ENCODE data around the gene INTS6. TPM values are rescaled to one million over a fixed set of nuclear protein-coding genes. Genes with fewer than 3 reads are reported as not detected.

INTS6 gene
- total and polyA plus RNA-seq, 2 donors (not counting 1 experiment from before 2014, with no cell fraction given): 15.4 to 74.7 TPM

GRCh38 chr13:51451134-51451466 lies 1.7 kb downstream of the INTS6 start:
- Histone ChIP-seq H3K9me3 (ENCODE audit: control extremely low read depth in 1 of 3, control insufficient read depth in 2 of 3, insufficient read depth in 1 of 3, low read length in 2 of 3) (peaks cover 0 to 7% (median 4%) of the 10 kb centered on the region in 3 donors), H3K4me3 (ENCODE audit: control extremely low read depth in 1 of 5, extremely low read depth in 1 of 5, insufficient read depth in 1 of 5, low read depth in 2 of 5, low read length in 4 of 5) (peak overlapping the region; percentile 57 to 93 (median 81)), H3K4me1 (ENCODE audit: control insufficient read depth in 2 of 2, insufficient read depth in 2 of 2, low read length in 2 of 2) (peaks cover 25 to 27% of the 10 kb centered on the region in 2 donors), H3K9ac (ENCODE audit: low read length) (peak overlapping the region; percentile 87), H2AFZ (ENCODE audit: insufficient read depth, low read depth, low read length, poor library complexity, severe bottlenecking) (peak overlapping the region; percentile 38), H3K27me3 (replicated peaks in 1 of 4; ENCODE audit: control extremely low read depth in 1 of 4, control insufficient read depth in 3 of 4, insufficient read depth in 4 of 4, low read length in 3 of 4) (no peaks in the 10 kb centered on the region), H3K4me2 (replicated peaks; ENCODE audit: low read depth, low read length, poor library complexity, severe bottlenecking) (peak overlapping the region; percentile 91), H4K20me1 (ENCODE audit: control insufficient read depth, insufficient read depth, low read length, poor library complexity, severe bottlenecking) (no peaks in the 10 kb centered on the region), H3K79me2 (ENCODE audit: control insufficient read depth, insufficient read depth, low read length) (peaks cover 5% of the 10 kb centered on the region), H3K27ac (ENCODE audit: low read length in 2 of 2) (peak overlapping the region; percentile 94 to 98), H3K36me3 (replicated peaks in 1 of 2; ENCODE audit: control extremely low read depth in 1 of 2, control insufficient read depth in 1 of 2, extremely low read depth in 1 of 2, insufficient read depth in 2 of 2, low read length in 1 of 2) (peaks cover 0 to 9% of the 10 kb centered on the region in 2 experiments)
- ChIA-PET CTCF (interaction anchor here (1.1 to 2.2 kb wide), 3 partner anchors 16 to 384 kb away, joined by 3 to 11 read pairs (median 6); no protein-coding TSS in a partner anchor), POLR2A (interaction anchor here (0.5 to 1.6 kb wide), 5 partner anchors 30 to 1658 kb away, joined by 3 to 6 read pairs (median 4); no protein-coding TSS in a partner anchor)
- H3K4me1 Mint-ChIP-seq: peaks cover 46% of the 10 kb centered on the region
- H3K9me3 Mint-ChIP-seq (ENCODE audit: insufficient read depth): no peaks in the 10 kb centered on the region
- no peaks in the 10 kb centered on the region for H3K27me3 Mint-ChIP-seq
- H3K27ac Mint-ChIP-seq: peak overlapping the region; percentile 97
- WGBS (ENCODE audit: insufficient coverage): no CpG with 5 or more reads among the region's 5 CpGs
- ATAC-seq (ENCODE audit: low read depth) (no peak), DNase-seq (no peak)
- intact Hi-C loops (cut with micrococcal nuclease): loop anchor here (2.0 kb wide), 1 partner anchor 32 kb away; no protein-coding TSS in a partner anchor
- peak overlapping the region; percentile 91 for H3K4me3 Mint-ChIP-seq
- TF ChIP-seq CTCF (IDR thresholded peaks at IDR 0.05) (no peak), EZH2 (IDR thresholded peaks at IDR 0.05; ENCODE audit: borderline replicate concordance, insufficient read depth, low read depth, low read length, poor library complexity, severe bottlenecking) (no peak)

- POLR2A ChIA-PET: no interaction called here
- H3K9me3 ChIP-seq (ENCODE audit: control extremely low read depth in 1 of 3, control insufficient read depth in 2 of 3, insufficient read depth in 1 of 3, low read length in 2 of 3): no peaks in the 10 kb centered on the region
- H3K4me2 ChIP-seq (replicated peaks; ENCODE audit: low read depth, low read length, poor library complexity, severe bottlenecking): no peak overlapping the region
- no peak overlapping the region for H3K4me3 ChIP-seq (ENCODE audit: control extremely low read depth in 1 of 5, extremely low read depth in 1 of 5, insufficient read depth in 1 of 5, low read depth in 2 of 5, low read length in 4 of 5)
- H2AFZ ChIP-seq (ENCODE audit: insufficient read depth, low read depth, low read length, poor library complexity, severe bottlenecking): no peak overlapping the region
- no peaks in the 10 kb centered on the region for H3K9me3 Mint-ChIP-seq (ENCODE audit: insufficient read depth)
- intact Hi-C loops (cut with micrococcal nuclease): no loop called here
- no peak for TF ChIP-seq CTCF (IDR thresholded peaks at IDR 0.05)
- TF ChIP-seq EZH2 (IDR thresholded peaks at IDR 0.05; ENCODE audit: borderline replicate concordance, insufficient read depth, low read depth, low read length, poor library complexity, severe bottlenecking): no peak
- H3K9ac ChIP-seq (ENCODE audit: low read length): no peak overlapping the region
- no peak overlapping the region for H3K27ac ChIP-seq (ENCODE audit: low read length in 2 of 2)
- no peak for DNase-seq
- peaks cover 6 to 10% of the 10 kb centered on the region in 2 donors for H3K4me1 ChIP-seq (ENCODE audit: control insufficient read depth in 2 of 2, insufficient read depth in 2 of 2, low read length in 2 of 2)
- no peak for ATAC-seq (ENCODE audit: low read depth)
- H3K27ac Mint-ChIP-seq: peak overlapping the region; percentile 37
- peaks cover 29% of the 10 kb centered on the region for H3K4me1 Mint-ChIP-seq
- H3K36me3 ChIP-seq (replicated peaks in 1 of 2; ENCODE audit: control extremely low read depth in 1 of 2, control insufficient read depth in 1 of 2, extremely low read depth in 1 of 2, insufficient read depth in 2 of 2, low read length in 1 of 2): peaks cover 0 to 2% of the 10 kb centered on the region in 2 experiments
- WGBS (ENCODE audit: insufficient coverage): no CpG with 5 or more reads among the region's 1 CpG
- no peak overlapping the region for H3K4me3 Mint-ChIP-seq
- H4K20me1 ChIP-seq (ENCODE audit: control insufficient read depth, insufficient read depth, low read length, poor library complexity, severe bottlenecking): no peaks in the 10 kb centered on the region
- H3K27me3 ChIP-seq (replicated peaks in 1 of 4; ENCODE audit: control extremely low read depth in 1 of 4, control insufficient read depth in 3 of 4, insufficient read depth in 4 of 4, low read length in 3 of 4): no peaks in the 10 kb centered on the region
- H3K27me3 Mint-ChIP-seq: no peaks in the 10 kb centered on the region
- CTCF ChIA-PET: no interaction called here
- H3K79me2 ChIP-seq (ENCODE audit: control insufficient read depth, insufficient read depth, low read length): peaks cover 6% of the 10 kb centered on the region
Observed at GRCh38 chr13:51449018-51449417, 3.8 kb downstream of the INTS6 start.

All from B cell (primary cell).